ENCODE results near the gene RPRD2. TPM values are rescaled to one million over a fixed set of nuclear protein-coding genes. Genes with fewer than 3 reads are reported as not detected.

Gene RPRD2
- total and polyA plus RNA-seq, 9 of the 15 experiments (the other 6 are each of a cell fraction or from before 2014, with no cell fraction given) = 1.5 to 21.6 (median 7.7) TPM

DNA sequence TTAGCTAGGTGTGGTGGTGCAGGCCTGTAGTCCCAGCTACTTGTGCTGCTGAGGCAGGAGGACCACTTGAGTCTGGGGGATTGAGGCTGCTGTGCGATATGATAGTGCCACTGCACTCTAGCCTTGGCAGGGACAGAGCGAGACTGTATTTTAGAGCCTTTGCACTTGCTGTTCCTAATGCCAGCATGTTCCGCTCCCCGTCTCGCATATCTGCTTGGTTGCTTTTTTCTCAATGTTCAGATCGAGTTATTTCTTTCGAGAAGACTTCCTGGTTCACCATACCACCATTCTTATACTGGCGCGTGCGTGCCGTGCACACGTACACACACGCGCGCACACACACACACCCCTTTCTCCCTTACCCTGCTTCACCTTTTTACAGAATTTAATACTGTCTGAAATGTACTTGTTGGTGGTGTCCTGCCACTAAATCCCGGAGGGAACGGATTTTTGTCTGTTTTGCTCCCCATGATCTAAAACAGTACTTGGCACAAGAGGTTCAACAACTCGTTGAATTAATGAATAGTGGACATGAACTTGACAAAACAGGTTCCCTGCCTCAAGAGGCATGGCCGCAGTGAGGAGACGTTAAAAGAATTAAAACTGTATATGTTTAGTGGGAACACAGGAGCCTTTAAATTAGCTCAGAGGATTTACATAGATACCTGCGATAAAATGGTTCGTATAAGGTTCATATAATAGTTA lies 1.1 kb upstream of the RPRD2 start (continued):
- TF ChIP-seq, protein P1, sequence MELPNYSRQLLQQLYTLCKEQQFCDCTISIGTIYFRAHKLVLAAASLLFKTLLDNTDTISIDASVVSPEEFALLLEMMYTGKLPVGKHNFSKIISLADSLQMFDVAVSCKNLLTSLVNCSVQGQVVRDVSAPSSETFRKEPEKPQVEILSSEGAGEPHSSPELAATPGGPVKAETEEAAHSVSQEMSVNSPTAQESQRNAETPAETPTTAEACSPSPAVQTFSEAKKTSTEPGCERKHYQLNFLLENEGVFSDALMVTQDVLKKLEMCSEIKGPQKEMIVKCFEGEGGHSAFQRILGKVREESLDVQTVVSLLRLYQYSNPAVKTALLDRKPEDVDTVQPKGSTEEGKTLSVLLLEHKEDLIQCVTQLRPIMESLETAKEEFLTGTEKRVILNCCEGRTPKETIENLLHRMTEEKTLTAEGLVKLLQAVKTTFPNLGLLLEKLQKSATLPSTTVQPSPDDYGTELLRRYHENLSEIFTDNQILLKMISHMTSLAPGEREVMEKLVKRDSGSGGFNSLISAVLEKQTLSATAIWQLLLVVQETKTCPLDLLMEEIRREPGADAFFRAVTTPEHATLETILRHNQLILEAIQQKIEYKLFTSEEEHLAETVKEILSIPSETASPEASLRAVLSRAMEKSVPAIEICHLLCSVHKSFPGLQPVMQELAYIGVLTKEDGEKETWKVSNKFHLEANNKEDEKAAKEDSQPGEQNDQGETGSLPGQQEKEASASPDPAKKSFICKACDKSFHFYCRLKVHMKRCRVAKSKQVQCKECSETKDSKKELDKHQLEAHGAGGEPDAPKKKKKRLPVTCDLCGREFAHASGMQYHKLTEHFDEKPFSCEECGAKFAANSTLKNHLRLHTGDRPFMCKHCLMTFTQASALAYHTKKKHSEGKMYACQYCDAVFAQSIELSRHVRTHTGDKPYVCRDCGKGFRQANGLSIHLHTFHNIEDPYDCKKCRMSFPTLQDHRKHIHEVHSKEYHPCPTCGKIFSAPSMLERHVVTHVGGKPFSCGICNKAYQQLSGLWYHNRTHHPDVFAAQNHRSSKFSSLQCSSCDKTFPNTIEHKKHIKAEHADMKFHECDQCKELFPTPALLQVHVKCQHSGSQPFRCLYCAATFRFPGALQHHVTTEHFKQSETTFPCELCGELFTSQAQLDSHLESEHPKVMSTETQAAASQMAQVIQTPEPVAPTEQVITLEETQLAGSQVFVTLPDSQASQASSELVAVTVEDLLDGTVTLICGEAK (IDR thresholded peaks at IDR 0.05) = peak; percentile 64; the same call in 1 of the 2 replicates
- TF ChIP-seq, protein P1 (CRISPR knock-in tag; IDR thresholded peaks at IDR 0.05) = no peak
- TF ChIP-seq, protein P2, sequence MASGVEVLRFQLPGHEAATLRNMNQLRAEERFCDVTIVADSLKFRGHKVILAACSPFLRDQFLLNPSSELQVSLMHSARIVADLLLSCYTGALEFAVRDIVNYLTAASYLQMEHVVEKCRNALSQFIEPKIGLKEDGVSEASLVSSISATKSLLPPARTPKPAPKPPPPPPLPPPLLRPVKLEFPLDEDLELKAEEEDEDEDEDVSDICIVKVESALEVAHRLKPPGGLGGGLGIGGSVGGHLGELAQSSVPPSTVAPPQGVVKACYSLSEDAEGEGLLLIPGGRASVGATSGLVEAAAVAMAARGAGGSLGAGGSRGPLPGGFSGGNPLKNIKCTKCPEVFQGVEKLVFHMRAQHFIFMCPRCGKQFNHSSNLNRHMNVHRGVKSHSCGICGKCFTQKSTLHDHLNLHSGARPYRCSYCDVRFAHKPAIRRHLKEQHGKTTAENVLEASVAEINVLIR (CRISPR knock-in tag; IDR thresholded peaks at IDR 0.05) = no peak
- TF ChIP-seq TEAD2 (tag; IDR thresholded peaks at IDR 0.05) (0 out of 2 replicates have a peak, but pooled peaks have one; percentile 14), OTX1 (CRISPR knock-in tag; IDR thresholded peaks at IDR 0.05) (no peak), ZKSCAN8 (CRISPR knock-in tag; IDR thresholded peaks at IDR 0.05) (peak; percentile 37; the same call in 1 of the 2 replicates), SMARCE1 (IDR thresholded peaks at IDR 0.05) (peak; percentile 40; the same call in 1 of the 2 replicates), ID3 (CRISPR knock-in tag; IDR thresholded peaks at IDR 0.05) (no peak), ID3 (tag; IDR thresholded peaks at IDR 0.05) (peak; percentile 55; the same call in 1 of the 2 replicates), CEBPG (CRISPR knock-in tag; IDR thresholded peaks at IDR 0.05) (peak; percentile 78; the same call in 1 of the 2 replicates), CEBPG (tag; conservative IDR thresholded peaks at IDR 0.05 in 1 of 2, IDR thresholded peaks at IDR 0.05 in 1 of 2) (no peak), ZFX (CRISPR knock-in tag; IDR thresholded peaks at IDR 0.05) (peak; percentile 69), MCM2 (IDR thresholded peaks at IDR 0.05; ENCODE audit: low read depth) (no peak), ZNF583 (CRISPR knock-in tag; IDR thresholded peaks at IDR 0.05) (no peak), HDAC3 (IDR thresholded peaks at IDR 0.05; ENCODE audit: borderline replicate concordance, partially characterized antibody) (peak; percentile 56), FOXK2 (conservative IDR thresholded peaks at IDR 0.05 in 1 of 2, IDR thresholded peaks at IDR 0.05 in 1 of 2; ENCODE audit: low read depth in 2 of 2) (no peak), ZNF584 (CRISPR knock-in tag; IDR thresholded peaks at IDR 0.05; ENCODE audit: low read depth) (0 out of 2 replicates have a peak, but pooled peaks have one; percentile 70), KLF1 (tag; IDR thresholded peaks at IDR 0.05) (no peak)
